IPS-NIHi7 (cell line): ENCODE data around the gene PDXK.
A peak's percentile ranks its signal among the peaks of the same experiment; 100 is the strongest.
"Not testable (repeated sequence)": the region's sequence is repeated elsewhere in the genome, so short reads cannot be mapped to it uniquely, and the experiment has no call there.

Experiments used
- DNase-seq: peaks from one replicate; pipeline ENCODE4 v3.0.0; 2012; ENCODE audit warnings: mixed read lengths; ENCODE audit errors: extremely low spot score

Gene PDXK

DNA sequence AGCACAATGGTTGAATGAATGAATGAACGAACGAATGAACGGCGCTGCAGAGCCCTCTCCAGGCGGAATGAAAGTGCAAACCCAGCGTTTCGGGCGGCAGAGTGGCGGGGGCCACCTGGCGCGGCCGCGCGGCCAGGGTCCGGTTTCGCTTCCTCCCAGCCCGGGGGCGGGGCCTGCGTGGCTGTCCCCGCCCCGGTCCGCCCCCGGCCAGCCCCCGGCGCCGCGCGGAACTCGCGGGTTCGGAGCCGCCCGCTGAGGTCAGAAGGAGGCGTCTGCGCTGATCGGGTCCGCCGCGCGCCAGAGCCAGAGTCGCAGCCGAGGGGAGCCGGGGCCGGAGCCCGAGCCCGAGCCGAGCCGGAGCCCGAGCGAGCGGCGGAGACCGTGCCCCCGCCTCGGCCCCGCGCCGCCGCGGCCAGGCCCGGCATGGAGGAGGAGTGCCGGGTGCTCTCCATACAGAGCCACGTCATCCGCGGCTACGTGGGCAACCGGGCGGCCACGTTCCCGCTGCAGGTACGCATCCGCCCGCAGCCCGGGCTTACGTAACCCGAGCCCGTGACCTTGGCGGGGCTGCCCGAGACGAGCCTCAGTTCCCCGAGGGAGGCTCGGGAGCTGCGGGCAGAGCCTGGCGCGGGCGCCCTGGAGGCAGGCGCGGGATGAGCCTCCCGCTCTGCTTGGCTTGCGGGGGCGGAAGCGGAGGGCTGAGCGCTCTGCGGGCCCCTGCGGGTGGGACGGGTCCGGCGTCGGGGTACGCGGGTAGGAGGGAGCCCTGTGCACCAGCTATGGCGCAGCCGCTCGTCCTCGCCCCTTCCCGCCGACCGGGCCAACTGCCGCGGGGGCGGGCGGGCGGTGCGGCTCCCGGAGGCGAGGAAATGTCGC, at the start of gene PDXK:
TSS of gene PDXK (plus strand) at position 258 of the 876 bp plus-strand sequence. CDS start at position 424, 166 bp downstream.
- DNase-seq, result peak; percentile 92

DNA sequence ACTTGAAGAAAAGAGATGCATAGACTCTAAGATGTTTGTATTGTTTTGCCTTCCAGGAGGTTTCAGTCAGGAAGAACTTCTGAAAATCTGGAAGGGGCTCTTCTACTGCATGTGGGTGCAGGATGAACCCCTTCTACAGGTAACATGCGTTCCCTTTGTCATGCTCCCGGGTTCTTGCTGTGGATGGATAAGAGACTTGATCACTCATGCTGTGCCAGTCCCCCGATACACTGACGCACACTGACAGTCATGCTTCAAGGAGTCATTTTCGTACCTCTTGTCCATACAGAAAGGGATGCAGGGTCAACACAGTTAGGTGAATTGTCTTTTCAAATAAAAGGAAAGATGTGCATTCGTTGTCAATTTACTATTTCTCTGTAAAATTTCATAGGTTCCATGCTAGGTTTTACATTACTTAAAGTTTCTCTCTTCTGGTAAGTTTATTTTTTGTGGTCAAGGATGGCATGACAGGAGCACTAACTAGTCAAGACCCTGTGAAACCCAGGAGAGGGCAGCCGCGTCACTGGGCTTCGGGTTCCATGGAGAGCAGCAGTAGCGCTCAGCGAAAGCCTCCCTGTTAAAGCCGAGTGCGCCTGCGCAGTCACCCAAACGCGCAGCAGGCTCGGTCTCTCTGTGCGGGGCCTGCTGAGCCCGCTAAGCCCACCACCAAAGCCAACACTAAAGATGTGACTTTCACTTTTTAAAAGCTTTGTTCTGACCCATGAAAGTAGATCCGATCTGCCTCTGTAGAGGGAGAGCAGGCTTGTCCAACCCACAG, 48.9 kb upstream of the PDXK start:
- no peak for DNase-seq

DNA sequence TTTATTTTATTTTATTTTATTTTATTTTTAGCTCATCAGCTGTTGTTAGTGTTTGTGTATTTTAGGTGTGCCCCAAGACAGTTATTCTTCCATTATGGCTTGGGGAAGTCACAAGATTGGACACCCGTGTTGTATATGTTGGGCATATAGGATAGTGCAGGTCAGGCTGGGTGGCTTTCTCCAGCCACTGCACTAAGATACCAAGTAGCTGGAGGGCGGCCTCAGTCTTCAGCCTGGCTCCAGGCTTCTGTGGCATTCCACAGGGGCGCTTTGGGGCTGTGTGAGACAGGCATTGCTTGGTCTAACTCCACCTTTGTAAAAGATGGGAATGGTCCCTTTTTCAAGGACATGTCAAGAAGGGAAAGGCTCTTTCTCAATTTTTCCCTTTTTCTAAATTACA, 43.1 kb upstream of the PDXK start:
- DNase-seq, result no peak

GRCh38 chr21:43676391-43676790, 42.5 kb upstream of the PDXK start:
- DNase-seq, result no peak

DNA sequence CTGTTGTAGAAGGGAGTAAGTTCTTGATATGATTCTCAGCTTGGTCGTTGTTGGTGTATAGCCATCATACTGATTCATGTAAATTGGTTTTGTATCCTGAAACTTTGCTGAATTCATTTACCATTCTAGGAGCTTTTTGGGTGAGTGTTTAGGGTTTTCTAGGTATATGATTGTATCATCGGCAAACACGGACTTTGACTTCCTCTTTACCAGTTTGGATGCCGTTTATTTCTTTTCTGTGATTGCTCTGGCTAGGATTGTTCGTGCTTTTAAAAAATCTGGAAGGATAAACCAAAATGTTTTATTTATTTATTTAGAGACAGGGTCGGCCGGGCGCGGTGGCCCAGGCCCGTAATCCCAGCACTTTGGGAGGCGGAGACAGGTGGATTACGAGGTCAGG, 39.0 kb upstream of the PDXK start:
- no peak for DNase-seq

DNA sequence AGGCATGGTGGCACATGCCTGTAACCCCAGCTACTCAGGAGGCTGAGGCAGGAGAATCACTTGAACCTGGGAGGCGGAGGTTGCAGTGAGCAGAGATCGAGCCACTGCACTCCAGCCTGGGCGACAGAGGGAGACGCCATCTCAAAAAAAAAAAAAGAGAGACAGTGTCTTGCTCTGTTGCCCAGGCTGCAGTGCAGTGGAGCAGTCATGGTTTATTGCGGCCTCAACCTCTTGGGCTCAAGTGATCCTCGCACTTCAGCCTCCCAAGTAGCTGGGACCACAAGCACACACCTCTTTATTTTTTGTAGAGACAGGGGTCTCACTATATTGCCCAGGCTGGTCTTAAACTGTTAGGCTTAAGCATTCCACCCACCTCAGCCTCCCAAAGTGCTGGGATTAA, 38.5 kb upstream of the PDXK start:
- DNase-seq, result not testable (repeated sequence)

- DNase-seq, result no peak
Observed at GRCh38 chr21:43681650-43682049, 37.3 kb upstream of the PDXK start.

DNA sequence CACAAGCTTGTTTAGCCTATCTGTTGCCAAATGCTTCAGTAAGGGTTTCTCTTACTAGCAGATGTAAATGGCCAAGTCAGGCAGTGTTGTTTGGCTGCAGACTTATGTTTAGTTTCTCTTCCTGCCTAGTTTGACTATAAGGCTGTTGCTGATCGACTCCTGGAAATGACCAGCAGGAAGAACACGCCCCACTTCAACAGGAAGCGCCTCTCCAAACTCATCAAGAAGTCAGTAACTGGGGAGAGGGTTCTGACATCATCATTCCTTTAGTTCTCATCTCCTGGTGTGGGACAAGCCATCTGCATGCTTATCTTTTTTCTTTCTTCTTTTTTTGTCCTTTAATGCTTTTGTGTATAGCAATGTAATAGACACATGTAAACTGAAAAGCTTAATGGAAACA, 34.5 kb upstream of the PDXK start:
- DNase-seq, result no peak

DNA sequence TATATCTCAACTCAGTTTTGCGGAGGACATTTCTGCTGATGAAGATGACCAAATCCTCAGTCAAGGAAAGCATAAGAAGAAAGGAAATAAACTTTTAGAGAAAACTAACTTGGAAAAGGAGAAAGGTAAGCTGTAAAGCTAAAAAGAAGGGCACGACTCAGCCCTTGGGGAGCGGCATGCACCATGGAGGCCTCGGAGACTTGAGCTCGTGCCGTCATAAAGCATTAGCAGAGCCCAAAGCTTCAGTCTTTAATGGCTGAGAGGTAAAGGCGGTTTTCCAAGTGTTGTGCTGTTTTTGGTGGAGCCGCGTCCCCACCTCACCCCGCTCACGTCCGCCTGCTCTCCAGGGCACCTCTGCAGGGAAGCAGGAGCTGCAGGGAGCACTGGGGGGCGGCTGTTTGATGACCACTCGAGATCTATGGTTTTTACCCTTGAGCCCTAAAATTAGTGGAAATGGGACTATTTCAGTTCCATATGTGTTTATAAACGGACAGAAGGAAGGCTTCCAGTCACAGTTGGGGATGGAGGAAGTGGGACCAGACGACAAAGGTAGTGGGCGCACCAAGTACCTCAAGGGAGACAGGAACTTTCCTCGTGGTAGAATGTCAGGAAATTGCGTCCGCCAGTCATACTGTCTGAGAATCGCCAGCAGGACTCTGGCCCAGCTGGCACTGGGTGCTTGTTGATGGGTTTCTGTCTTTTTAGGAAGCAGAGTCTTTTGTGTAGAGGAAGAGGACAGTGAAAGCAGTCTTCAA, 31.9 kb upstream of the PDXK start:
- DNase-seq, result no peak

DNA sequence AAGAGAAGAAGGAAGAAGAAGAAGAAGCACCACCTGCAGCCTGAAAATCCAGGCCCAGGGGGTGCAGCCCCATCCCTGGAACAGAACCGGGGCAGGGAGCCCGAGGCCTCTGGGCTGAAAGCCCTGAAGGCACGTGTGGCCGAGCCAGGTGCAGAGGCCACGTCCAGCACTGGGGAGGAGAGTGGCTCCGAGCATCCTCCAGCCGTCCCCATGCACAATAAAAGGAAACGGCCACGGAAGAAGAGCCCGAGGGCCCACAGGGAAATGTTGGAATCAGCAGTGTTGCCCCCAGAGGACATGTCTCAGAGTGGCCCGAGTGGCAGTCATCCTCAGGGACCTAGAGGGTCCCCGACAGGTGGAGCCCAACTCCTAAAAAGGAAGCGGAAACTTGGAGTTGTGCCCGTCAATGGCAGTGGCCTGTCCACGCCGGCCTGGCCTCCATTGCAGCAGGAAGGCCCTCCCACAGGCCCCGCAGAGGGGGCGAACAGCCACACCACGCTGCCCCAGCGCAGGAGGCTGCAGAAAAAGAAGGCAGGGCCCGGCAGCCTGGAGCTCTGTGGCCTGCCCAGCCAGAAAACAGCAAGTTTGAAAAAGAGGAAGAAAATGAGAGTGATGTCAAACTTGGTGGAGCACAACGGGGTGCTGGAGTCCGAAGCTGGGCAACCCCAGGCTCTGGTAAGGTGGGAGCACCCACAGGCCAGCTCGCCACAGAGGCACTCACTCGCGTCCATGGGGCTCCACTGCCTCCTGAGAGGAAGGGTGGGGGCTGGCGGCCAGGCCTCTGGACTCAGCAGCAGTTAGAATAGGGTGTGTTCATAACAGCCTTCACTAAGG, 31.1 kb upstream of the PDXK start:
- DNase-seq, result no peak

- no peak for DNase-seq
Observed at GRCh38 chr21:43688906-43689305, 30.0 kb upstream of the PDXK start.

DNA sequence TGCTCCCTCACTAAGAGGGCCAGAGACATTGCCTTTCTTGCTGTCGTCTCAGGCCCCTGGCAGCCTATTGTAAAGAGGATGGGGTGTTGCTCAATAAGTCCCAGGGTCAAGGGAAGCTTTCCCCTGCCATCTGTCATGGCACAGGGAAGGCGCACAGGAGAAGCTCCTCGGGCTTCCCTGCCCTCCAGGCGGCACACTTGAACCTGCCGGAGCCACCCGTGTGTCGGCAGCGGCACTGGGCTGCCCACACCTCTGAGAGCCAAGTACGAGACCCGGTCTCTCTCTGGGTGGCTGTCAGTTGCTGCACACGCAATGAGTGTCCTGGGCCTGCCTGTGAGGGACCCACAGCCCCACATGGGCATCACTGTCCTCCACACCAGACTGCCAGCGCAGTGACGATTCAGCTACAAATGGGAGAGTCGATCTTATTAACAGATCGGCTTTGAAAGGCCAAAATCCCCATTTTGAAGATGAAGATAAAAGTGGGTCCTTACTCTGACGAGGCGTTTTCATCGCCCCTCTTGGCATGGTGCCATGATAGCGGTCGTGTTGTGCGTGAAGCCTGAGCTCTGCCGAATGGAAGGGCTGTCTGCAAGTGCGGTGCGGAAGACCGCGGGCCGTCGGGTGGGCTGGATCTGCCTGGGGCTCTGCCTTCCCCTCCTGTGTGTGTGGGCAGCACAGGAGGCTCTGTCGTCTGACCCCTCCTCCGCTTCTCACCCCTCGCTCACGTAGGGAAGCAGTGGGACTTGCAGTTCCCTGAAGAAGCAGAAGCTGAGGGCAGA, 29.2 kb upstream of the PDXK start:
- no peak for DNase-seq

- DNase-seq, result no peak
Observed at GRCh38 chr21:43690346-43690745, 28.6 kb upstream of the PDXK start.

DNA sequence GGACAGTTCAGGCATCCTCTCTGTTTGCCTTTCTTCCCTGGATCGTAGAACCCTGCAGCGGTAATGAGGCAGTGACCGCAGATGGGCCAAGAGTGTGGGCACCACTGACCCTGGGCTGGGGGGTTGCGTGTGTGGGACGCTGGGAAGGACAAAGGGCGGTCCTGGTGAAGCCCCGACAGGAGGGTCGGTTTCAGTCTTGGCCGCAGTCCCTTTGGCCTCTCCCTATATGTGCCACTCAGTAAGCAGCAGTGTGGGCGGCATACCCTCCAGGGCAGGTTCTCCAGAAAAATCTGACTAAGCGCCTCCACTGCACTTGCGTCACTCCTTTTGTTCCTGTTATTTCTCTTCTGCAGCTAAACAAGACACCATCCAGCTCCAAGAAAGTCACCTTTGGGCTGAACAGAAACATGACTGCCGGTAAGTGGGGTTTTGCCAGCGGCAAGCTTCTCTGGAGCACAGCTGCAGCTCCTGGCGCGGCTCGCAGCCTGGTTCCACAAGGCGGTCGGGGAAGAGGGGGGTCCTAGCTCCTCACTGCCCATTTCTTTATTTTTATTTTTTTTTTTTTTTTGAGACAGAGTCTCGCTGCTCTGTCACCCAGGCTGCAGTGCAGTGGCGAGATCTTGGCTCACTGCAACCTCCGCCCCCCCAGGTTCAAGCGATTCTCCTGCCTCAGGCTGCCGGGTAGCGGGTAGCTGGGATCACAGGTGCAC, 27.7 kb upstream of the PDXK start:
- DNase-seq, result no peak

- DNase-seq, result no peak
Observed at GRCh38 chr21:43691801-43692200, 27.1 kb upstream of the PDXK start.

GRCh38 chr21:43692949-43693348, 26.0 kb upstream of the PDXK start:
- no peak for DNase-seq

GRCh38 chr21:43693981-43694380, 24.9 kb upstream of the PDXK start:
- no peak for DNase-seq

DNA sequence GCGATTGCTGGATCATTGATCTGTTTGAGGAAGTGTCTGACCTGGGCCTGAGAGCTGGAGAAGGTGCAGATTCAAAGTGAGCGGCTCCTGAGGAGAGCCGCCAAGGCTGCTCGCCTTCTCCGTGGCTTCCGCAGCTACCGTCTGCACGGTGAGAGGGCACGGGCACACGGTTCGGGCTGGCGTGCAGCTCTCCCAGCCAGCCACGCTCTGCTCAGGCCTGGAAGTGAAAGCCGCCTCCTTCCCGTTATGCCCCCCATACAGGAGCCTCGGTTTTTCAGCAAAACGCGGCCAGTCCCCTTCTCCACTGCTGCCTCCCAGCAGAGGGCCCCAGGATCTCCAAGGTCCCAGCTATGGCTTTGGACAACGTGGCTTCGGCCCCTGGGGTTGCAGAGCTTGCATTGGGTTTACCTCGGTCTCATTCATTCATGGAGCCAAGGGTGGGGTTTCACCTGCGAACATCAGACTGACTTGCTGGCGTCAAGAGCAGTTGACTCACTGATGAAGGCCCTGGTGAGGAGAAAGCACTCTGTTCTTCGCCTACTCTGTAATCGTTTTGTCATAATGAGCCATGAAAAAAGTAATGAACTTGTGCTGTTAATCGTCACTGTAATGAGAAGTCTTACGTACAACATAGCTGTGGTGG, 24.4 kb upstream of the PDXK start:
- DNase-seq, result no peak

DNA sequence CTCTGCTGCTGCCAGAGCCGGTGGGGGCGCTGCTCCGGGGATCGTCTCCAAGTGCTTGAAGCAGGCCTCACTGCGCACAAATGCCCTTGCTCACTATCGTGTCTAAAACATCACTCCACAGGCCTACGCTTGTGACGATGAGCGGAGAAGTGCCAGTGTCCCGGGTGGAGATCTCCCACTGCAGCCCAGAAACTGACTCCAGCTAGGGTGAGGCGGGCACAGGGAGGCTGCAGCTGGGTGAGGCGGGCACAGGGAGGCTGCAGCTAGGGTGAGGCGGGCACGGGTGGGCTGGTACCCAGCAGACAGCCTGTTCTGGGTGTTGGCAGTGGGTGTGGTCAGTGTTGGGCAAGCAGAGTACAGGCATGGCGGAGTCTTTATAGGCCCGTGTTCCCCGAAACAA, 22.7 kb upstream of the PDXK start:
- no peak for DNase-seq
